Heart left ventricle (tissue), 13 donors: ENCODE measurements around the gene MALSU1.

Experiments
- CTCF ChIP-seq, 12 donors: fragments of 200-600 bp; sonication (generic) in 4 of 12; IDR thresholded peaks; one replicate each; pipeline versions ENCODE4 v1.5.0 to v1.8.0; 2018 to 2022; ENCODE audit warnings: antibody characterized with exemption in 12 of 12, mild to moderate bottlenecking in 5 of 12
- POLR2A ChIP-seq, 2 donors: fragments of 450-650 bp; IDR thresholded peaks; one replicate each; pipeline ENCODE4 v1.6.1; 2017; ENCODE audit warnings: antibody characterized with exemption in 2 of 2, mild to moderate bottlenecking in 2 of 2, moderate library complexity in 2 of 2
- donor health status: ischemic (EF 13 %, LVEDD 7.1; RV severe dilation, severe dysfunction).
- donor health status: DM: no; HTN: yes; CAD: no.
- donor health status: DM: no; HTN: no; CAD: no.
- donor health status: ischemic (EF 25% LVEDD 6.9; RV normal size, moderate dysfunction).
- donor health status: ischemic (EF 25% LVEDD 5.7; RV mildly dilated, moderate dysfunction).
- donor health status: ischemic (EF 35%, LVEDD 5.7; RV mildly dilated, moderate dysfunction).
- donor health status: nonischemic (EF 11% LVEDD 7.7; RV severe dilation, severe dysfunction).
- donor health status: DM: yes; HTN: yes; CAD: no.
- donor health status: PGD.
- donor health status: ischemic (EF 29% LVEDD 5.4; RV normal size, mild dysfunction).
- donor health status: nonischemic (EF 23%, LVEDD 6.1; RV moderate dilation, normal function).

- no peak for TF ChIP-seq CTCF (IDR thresholded peaks at IDR 0.05)
- no peak for TF ChIP-seq POLR2A (IDR thresholded peaks at IDR 0.05)
These were observed 22.2 kb upstream of the MALSU1 start for GRCh38 chr7:23276947-23277346.
